IMR-90 (cell line): ENCODE measurements around the gene LMAN2L.

Source experiments
- BHLHE40 ChIP-seq: fragments of 150-350 bp; IDR thresholded peaks from 2 replicates; pipeline ENCODE4 v1.6.1; 2016; ENCODE audit warnings: mild to moderate bottlenecking, low read depth, low read length
- CHD1 ChIP-seq: IDR thresholded peaks from 2 replicates; pipeline ENCODE4 v1.6.1; 2012; ENCODE audit warnings: low read depth, low read length, improper control_type of control experiment
- ELK1 ChIP-seq: fragments of 150-350 bp; IDR thresholded peaks from 2 replicates; pipeline ENCODE4 v1.6.1; 2016; ENCODE audit warnings: low read depth, mild to moderate bottlenecking, low read length, moderate library complexity, borderline replicate concordance
- MAFK ChIP-seq: IDR thresholded peaks from 2 replicates; pipeline ENCODE4 v1.6.1; 2012; ENCODE audit warnings: low read depth, low read length, improper control_type of control experiment
- MAZ ChIP-seq: IDR thresholded peaks from 2 replicates; pipeline ENCODE4 v1.6.1; 2012; ENCODE audit warnings: low read depth, mild to moderate bottlenecking, low read length, improper control_type of control experiment, moderate library complexity, borderline replicate concordance
- MXI1 ChIP-seq: IDR thresholded peaks from 2 replicates; pipeline ENCODE4 v1.6.1; 2012; ENCODE audit warnings: low read depth, mild to moderate bottlenecking, low read length, moderate library complexity, borderline replicate concordance
- NFE2L2 ChIP-seq: fragments of 150-350 bp; IDR thresholded peaks from 2 replicates; pipeline ENCODE4 v1.6.1; 2016; ENCODE audit warnings: low read depth, mild to moderate bottlenecking, low read length
- POLR2A ChIP-seq: IDR thresholded peaks from 2 replicates; pipeline ENCODE4 v1.6.1; 2012; ENCODE audit warnings: mild to moderate bottlenecking, low read depth, low read length
- RAD21 ChIP-seq: IDR thresholded peaks from 2 replicates; pipeline ENCODE4 v1.6.1; 2012; ENCODE audit warnings: low read length, improper control_type of control experiment
- RCOR1 ChIP-seq: IDR thresholded peaks from 2 replicates; pipeline ENCODE4 v1.6.1; 2012; ENCODE audit warnings: mild to moderate bottlenecking, low read length, improper control_type of control experiment; ENCODE audit not compliant: insufficient replicate concordance
- RFX5 ChIP-seq: IDR thresholded peaks from 2 replicates; pipeline ENCODE4 v1.8.0; 2012; ENCODE audit warnings: low read depth, mild to moderate bottlenecking, low read length, moderate library complexity
- SMC3 ChIP-seq: fragments of 150-350 bp; IDR thresholded peaks from 2 replicates; pipeline ENCODE4 v1.6.1; 2016; ENCODE audit warnings: low read depth, mild to moderate bottlenecking, antibody characterized with exemption, low read length, moderate library complexity
- USF2 ChIP-seq: fragments of 150-350 bp; IDR thresholded peaks from 2 replicates; pipeline ENCODE4 v1.6.1; 2017; ENCODE audit warnings: mild to moderate bottlenecking, antibody characterized with exemption, low read length, low read depth
- TF ChIP-seq, protein P1 (sequence below): conservative IDR thresholded peaks from 2 replicates; pipeline ENCODE4 v1.5.1; 2012; ENCODE audit warnings: mild to moderate bottlenecking, low read depth, low read length, improper control_type of control experiment

GRCh38 chr2:96734880-96735583, 4.8 kb downstream of the LMAN2L start:
- TF ChIP-seq, protein P1, sequence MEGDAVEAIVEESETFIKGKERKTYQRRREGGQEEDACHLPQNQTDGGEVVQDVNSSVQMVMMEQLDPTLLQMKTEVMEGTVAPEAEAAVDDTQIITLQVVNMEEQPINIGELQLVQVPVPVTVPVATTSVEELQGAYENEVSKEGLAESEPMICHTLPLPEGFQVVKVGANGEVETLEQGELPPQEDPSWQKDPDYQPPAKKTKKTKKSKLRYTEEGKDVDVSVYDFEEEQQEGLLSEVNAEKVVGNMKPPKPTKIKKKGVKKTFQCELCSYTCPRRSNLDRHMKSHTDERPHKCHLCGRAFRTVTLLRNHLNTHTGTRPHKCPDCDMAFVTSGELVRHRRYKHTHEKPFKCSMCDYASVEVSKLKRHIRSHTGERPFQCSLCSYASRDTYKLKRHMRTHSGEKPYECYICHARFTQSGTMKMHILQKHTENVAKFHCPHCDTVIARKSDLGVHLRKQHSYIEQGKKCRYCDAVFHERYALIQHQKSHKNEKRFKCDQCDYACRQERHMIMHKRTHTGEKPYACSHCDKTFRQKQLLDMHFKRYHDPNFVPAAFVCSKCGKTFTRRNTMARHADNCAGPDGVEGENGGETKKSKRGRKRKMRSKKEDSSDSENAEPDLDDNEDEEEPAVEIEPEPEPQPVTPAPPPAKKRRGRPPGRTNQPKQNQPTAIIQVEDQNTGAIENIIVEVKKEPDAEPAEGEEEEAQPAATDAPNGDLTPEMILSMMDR, result no peak
- TF ChIP-seq POLR2A, result no peak
- TF ChIP-seq USF2, result no peak
- no peak for TF ChIP-seq CHD1
- no peak for TF ChIP-seq RCOR1
- no peak for TF ChIP-seq MAZ
- no peak for TF ChIP-seq MXI1
- no peak for TF ChIP-seq RFX5
- no peak for TF ChIP-seq RAD21
- no peak for TF ChIP-seq SMC3
- TF ChIP-seq NFE2L2, result no peak
- no peak for TF ChIP-seq BHLHE40
- TF ChIP-seq MAFK, result no peak
- TF ChIP-seq ELK1, result no peak
